ENCODE results near the gene FBXO47. TPM values are rescaled to one million over a fixed set of nuclear protein-coding genes. Genes with fewer than 3 reads are reported as not detected.
"Not testable (repeated sequence)": the region's sequence is repeated elsewhere in the genome, so short reads cannot be mapped to it uniquely, and the experiment has no call there.

FBXO47 gene
- total RNA-seq, 1 donor from 2014 or later = not detected

- no peak for DNase-seq (ENCODE audit: low read depth)
- TF ChIP-seq CTCF (conservative IDR thresholded peaks at IDR 0.05; ENCODE audit: low read depth, low read length) = no peak
- H3K4me3 ChIP-seq (ENCODE audit: low read depth, low read length) = no peak overlapping the region
Measured at GRCh38 chr17:38915639-38915995, 51.6 kb downstream of the FBXO47 start.

GRCh38 chr17:38914741-38915638 is 52.2 kb downstream of the FBXO47 start:
- TF ChIP-seq CTCF (conservative IDR thresholded peaks at IDR 0.05; ENCODE audit: low read depth, low read length) = no peak
- no peak overlapping the region for H3K4me3 ChIP-seq (ENCODE audit: low read depth, low read length)
- no peak for DNase-seq (ENCODE audit: low read depth)

GRCh38 chr17:38912221-38912813 is 54.9 kb downstream of the FBXO47 start:
- no peak for TF ChIP-seq CTCF (conservative IDR thresholded peaks at IDR 0.05; ENCODE audit: low read depth, low read length)
- DNase-seq (ENCODE audit: low read depth) = no peak
- H3K4me3 ChIP-seq (ENCODE audit: low read depth, low read length) = no peak overlapping the region

GRCh38 chr17:38911731-38912081 is 55.5 kb downstream of the FBXO47 start:
- not testable (repeated sequence) for DNase-seq (ENCODE audit: low read depth); H3K4me3 ChIP-seq (ENCODE audit: low read depth, low read length)

- TF ChIP-seq CTCF (conservative IDR thresholded peaks at IDR 0.05; ENCODE audit: low read depth, low read length) = no peak
- no peak overlapping the region for H3K4me3 ChIP-seq (ENCODE audit: low read depth, low read length)
- DNase-seq (ENCODE audit: low read depth) = no peak
Measured at GRCh38 chr17:38911081-38911730, 56.0 kb downstream of the FBXO47 start.

- no peak for DNase-seq (ENCODE audit: low read depth)
- H3K4me3 ChIP-seq (ENCODE audit: low read depth, low read length) = no peak overlapping the region
- no peak for TF ChIP-seq CTCF (conservative IDR thresholded peaks at IDR 0.05; ENCODE audit: low read depth, low read length)
Measured at GRCh38 chr17:38910325-38910724, 56.9 kb downstream of the FBXO47 start.

- H3K4me3 ChIP-seq (ENCODE audit: low read depth, low read length) = no peak overlapping the region
- TF ChIP-seq CTCF (conservative IDR thresholded peaks at IDR 0.05; ENCODE audit: low read depth, low read length) = no peak
- DNase-seq (ENCODE audit: low read depth) = no peak
Measured at GRCh38 chr17:38908676-38909181, 58.5 kb downstream of the FBXO47 start.
